ENCODE results near the gene CLIP1. TPM values are rescaled to one million over a fixed set of nuclear protein-coding genes. Genes with fewer than 3 reads are reported as not detected.
A peak's percentile ranks its signal among the peaks of the same experiment; 100 is the strongest.
"Not testable (repeated sequence)": the region's sequence is repeated elsewhere in the genome, so short reads cannot be mapped to it uniquely, and the experiment has no call there.

CLIP1 gene
- total RNA-seq, 2 donors from 2014 or later = 35.4 to 65.8 TPM

DNA sequence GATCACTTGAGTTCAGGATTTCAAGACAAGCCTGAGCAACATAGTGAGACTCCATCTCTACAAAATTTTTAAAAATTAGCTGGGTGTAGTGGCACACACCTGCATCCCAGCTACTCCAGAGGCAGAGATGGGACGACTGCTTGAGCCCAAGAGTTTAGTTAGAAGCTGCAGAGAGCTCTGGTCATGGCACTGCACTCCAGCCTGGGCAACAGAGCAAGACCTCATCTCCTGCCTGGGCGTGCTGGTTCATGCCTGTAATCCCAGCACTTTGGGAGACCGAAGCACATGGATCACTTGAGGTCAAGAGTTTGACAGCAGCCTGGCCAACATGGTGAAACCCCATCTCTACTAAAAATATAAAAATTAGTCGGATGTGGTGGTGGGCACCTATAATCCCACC is 20.2 kb downstream of the CLIP1 start:
- intact Hi-C loops (cut with DNase I) = no loop called here
- H3K27me3 ChIP-seq = no peaks in the 10 kb centered on the region
- no peak for TF ChIP-seq CTCF (IDR thresholded peaks at IDR 0.05)
- no peak overlapping the region for H3K4me3 ChIP-seq
- H3K4me1 ChIP-seq = no peaks in the 10 kb centered on the region
- H3K9ac ChIP-seq (ENCODE audit: low read depth in 2 of 2, low read length in 2 of 2) = no peak overlapping the region
- no peaks in the 10 kb centered on the region for H3K9me3 ChIP-seq
- H3K27ac ChIP-seq = no peak overlapping the region
- H3K36me3 ChIP-seq = no peaks in the 10 kb centered on the region
- no peak for DNase-seq

GRCh38 chr12:122399592-122400373 is 22.7 kb downstream of the CLIP1 start:
- Histone ChIP-seq H3K4me1 (no peaks in the 10 kb centered on the region), H3K9me3 (no peaks in the 10 kb centered on the region), H3K27ac (peak overlapping the region; percentile 80), H3K27me3 (no peaks in the 10 kb centered on the region), H3K36me3 (no peaks in the 10 kb centered on the region), H3K4me3 (no peak overlapping the region), H3K9ac (ENCODE audit: low read depth in 2 of 2, low read length in 2 of 2) (peak overlapping the region in 1 of 2 donors; percentile 57)
- intact Hi-C loops (cut with DNase I) = loop anchor here (1.0 kb wide), 1 partner anchor 72 kb away; no protein-coding TSS in a partner anchor
- TF ChIP-seq CTCF (IDR thresholded peaks at IDR 0.05) = peak; percentile 68
- peak; percentile 50 for DNase-seq

DNA sequence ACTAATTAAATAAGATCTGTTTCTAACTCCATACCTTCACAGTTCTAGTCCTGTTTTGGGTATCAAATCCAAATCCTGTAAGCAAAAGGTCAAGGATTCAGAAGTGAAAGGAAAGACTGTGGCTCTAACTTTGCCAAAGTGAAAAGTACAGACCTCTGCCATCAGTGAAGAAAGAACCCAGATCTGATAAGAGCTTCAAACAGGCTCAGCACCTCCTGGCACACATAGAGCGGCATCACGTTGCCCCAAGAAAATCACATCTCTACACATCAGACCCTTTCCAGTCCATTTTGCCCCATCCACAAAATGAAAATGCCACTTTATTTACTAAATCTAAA is 23.2 kb downstream of the CLIP1 start:
- Histone ChIP-seq H3K9ac (ENCODE audit: low read depth in 2 of 2, low read length in 2 of 2) (no peak overlapping the region), H3K4me3 (no peak overlapping the region), H3K27me3 (no peaks in the 10 kb centered on the region), H3K4me1 (no peaks in the 10 kb centered on the region), H3K9me3 (no peaks in the 10 kb centered on the region), H3K27ac (no peak overlapping the region), H3K36me3 (no peaks in the 10 kb centered on the region)
- no peak for DNase-seq
- TF ChIP-seq CTCF (IDR thresholded peaks at IDR 0.05) = no peak
- intact Hi-C loops (cut with DNase I) = loop anchor here (1.0 kb wide), 1 partner anchor 72 kb away; no protein-coding TSS in a partner anchor

- DNase-seq; H3K9ac ChIP-seq (ENCODE audit: low read depth in 2 of 2, low read length in 2 of 2); H3K27me3 ChIP-seq; H3K9me3 ChIP-seq; H3K27ac ChIP-seq; H3K4me3 ChIP-seq; intact Hi-C loops (cut with DNase I); H3K36me3 ChIP-seq; H3K4me1 ChIP-seq: not testable (repeated sequence)
These were observed 24.5 kb downstream of the CLIP1 start for GRCh38 chr12:122397981-122398380.

DNA sequence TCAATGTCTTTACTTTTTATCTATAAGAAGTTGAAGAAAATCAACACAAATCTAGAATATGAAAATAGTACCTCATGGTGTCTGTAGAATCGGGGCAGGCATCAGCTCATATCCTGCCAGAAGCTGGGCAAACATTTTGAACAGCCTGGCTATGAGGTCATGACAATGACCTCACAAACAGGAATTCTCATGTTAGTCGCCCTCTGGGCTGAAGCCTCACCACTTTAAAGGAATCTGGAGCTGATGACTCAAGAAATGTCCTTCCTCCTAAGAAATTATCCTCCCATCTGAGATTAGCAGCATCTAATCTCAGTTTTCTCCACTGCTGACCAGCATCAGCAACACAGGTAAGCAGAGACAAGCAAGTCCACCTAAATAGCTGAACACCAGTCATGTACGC is 27.1 kb downstream of the CLIP1 start:
- Histone ChIP-seq H3K4me3 (no peak overlapping the region), H3K27me3 (no peaks in the 10 kb centered on the region), H3K9ac (ENCODE audit: low read depth in 2 of 2, low read length in 2 of 2) (no peak overlapping the region), H3K36me3 (no peaks in the 10 kb centered on the region), H3K4me1 (no peaks in the 10 kb centered on the region), H3K27ac (no peak overlapping the region), H3K9me3 (no peaks in the 10 kb centered on the region)
- TF ChIP-seq CTCF (IDR thresholded peaks at IDR 0.05) = no peak
- DNase-seq = no peak
- intact Hi-C loops (cut with DNase I) = no loop called here

- no peak for TF ChIP-seq CTCF (IDR thresholded peaks at IDR 0.05)
- Histone ChIP-seq H3K27me3 (no peaks in the 10 kb centered on the region), H3K4me3 (no peak overlapping the region), H3K9me3 (no peaks in the 10 kb centered on the region), H3K27ac (no peak overlapping the region), H3K36me3 (no peaks in the 10 kb centered on the region), H3K9ac (ENCODE audit: low read depth in 2 of 2, low read length in 2 of 2) (no peak overlapping the region), H3K4me1 (no peaks in the 10 kb centered on the region)
- intact Hi-C loops (cut with DNase I) = no loop called here
- no peak for DNase-seq
These were observed 27.8 kb downstream of the CLIP1 start for GRCh38 chr12:122394626-122395194.
